Measurements from ENCODE around the gene ACOXL.

The ACOXL gene

DNA sequence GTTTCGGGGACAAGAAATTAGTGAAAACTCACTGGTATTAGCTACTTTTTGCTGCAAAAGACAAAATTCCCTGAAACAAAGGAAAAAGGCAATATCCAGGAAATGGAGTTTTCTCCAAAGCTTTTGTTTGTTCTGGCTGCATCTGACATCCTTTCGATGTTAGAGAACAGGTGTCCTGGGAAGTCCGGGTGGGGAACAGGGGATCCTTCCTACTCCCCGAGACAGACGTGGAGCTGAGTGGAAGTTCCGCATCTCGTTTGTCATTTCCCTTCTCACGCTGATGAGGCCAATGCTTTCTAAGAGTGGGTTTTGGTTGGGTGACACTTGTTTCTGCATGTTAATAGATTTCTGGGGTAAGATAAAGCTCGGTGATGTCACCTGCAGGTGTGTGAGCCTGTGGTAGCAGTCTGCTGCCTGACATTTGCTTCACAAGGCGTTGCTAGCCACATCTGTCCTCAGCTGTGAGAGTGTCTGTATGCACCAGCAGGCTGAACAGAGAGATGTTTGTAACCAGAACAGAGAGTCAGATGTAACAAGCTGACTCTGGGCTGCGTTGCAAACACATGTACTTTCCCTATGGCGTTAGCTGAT, 125.9 kb downstream of the ACOXL start:
- Histone ChIP-seq H2BK120ac (ENCODE audit: insufficient read depth, low read length, poor library complexity) (no peak overlapping the region), H3K36me3 (ENCODE audit: control insufficient read depth in 1 of 2, insufficient read depth in 2 of 2, low read length in 2 of 2) (no peaks in the 10 kb centered on the region), H3K4me3 (ENCODE audit: low read depth, low read length) (no peak overlapping the region), H3K4ac (ENCODE audit: low read depth, low read length) (no peak overlapping the region), H3K79me1 (ENCODE audit: low read length) (no peaks in the 10 kb centered on the region), H2BK5ac (ENCODE audit: low read depth, low read length, poor library complexity) (no peak overlapping the region), H3K23ac (ENCODE audit: low read length) (no peak overlapping the region), H4K12ac (ENCODE audit: low read depth, low read length) (no peak overlapping the region), H3K18ac (ENCODE audit: low read length) (no peak overlapping the region), H4K91ac (ENCODE audit: low read depth, low read length) (no peak overlapping the region), H3K4me1 (ENCODE audit: control insufficient read depth in 1 of 2, insufficient read depth in 2 of 2, low read length in 2 of 2) (no peaks in the 10 kb centered on the region), H3K4me2 (ENCODE audit: low read length) (no peak overlapping the region), H2AK5ac (ENCODE audit: low read length) (no peak overlapping the region), H2AFZ (ENCODE audit: insufficient read depth, low read length, poor library complexity) (no peak overlapping the region), H3K79me2 (ENCODE audit: control insufficient read depth, insufficient read depth, low read length, poor library complexity) (no peaks in the 10 kb centered on the region), H2BK12ac (ENCODE audit: low read length) (no peak overlapping the region), H3K27ac (ENCODE audit: low read depth, low read length) (no peak overlapping the region), H3K14ac (ENCODE audit: low read length) (no peak overlapping the region), H4K8ac (ENCODE audit: low read depth, low read length) (no peak overlapping the region), H3K9me3 (ENCODE audit: insufficient read depth, low read depth, low read length) (no peaks in the 10 kb centered on the region), H3K27me3 (ENCODE audit: insufficient read depth, low read length) (no peaks in the 10 kb centered on the region), H3K9ac (ENCODE audit: low read length) (no peak overlapping the region)
- DNase-seq: no peak
- WGBS (ENCODE audit: extremely low coverage, insufficient coverage, insufficient read length): no CpG with 5 or more reads among the region's 12 CpGs

- Histone ChIP-seq H2AFZ (ENCODE audit: insufficient read depth, low read length, poor library complexity) (no peak overlapping the region), H3K9me3 (ENCODE audit: insufficient read depth, low read depth, low read length) (no peaks in the 10 kb centered on the region), H3K4ac (ENCODE audit: low read depth, low read length) (no peak overlapping the region), H4K91ac (ENCODE audit: low read depth, low read length) (no peak overlapping the region), H4K12ac (ENCODE audit: low read depth, low read length) (no peak overlapping the region), H3K23ac (ENCODE audit: low read length) (no peak overlapping the region), H3K4me1 (ENCODE audit: control insufficient read depth in 1 of 2, insufficient read depth in 2 of 2, low read length in 2 of 2) (no peaks in the 10 kb centered on the region), H2BK5ac (ENCODE audit: low read depth, low read length, poor library complexity) (no peak overlapping the region), H2BK120ac (ENCODE audit: insufficient read depth, low read length, poor library complexity) (no peak overlapping the region), H3K27me3 (ENCODE audit: insufficient read depth, low read length) (no peaks in the 10 kb centered on the region), H3K27ac (ENCODE audit: low read depth, low read length) (no peak overlapping the region), H2BK12ac (ENCODE audit: low read length) (no peak overlapping the region), H2AK5ac (ENCODE audit: low read length) (no peak overlapping the region), H4K8ac (ENCODE audit: low read depth, low read length) (no peak overlapping the region), H3K4me3 (ENCODE audit: low read depth, low read length) (no peak overlapping the region), H3K79me1 (ENCODE audit: low read length) (no peaks in the 10 kb centered on the region), H3K4me2 (ENCODE audit: low read length) (no peak overlapping the region), H3K18ac (ENCODE audit: low read length) (no peak overlapping the region), H3K79me2 (ENCODE audit: control insufficient read depth, insufficient read depth, low read length, poor library complexity) (no peaks in the 10 kb centered on the region), H3K14ac (ENCODE audit: low read length) (no peak overlapping the region), H3K9ac (ENCODE audit: low read length) (no peak overlapping the region), H3K36me3 (ENCODE audit: control insufficient read depth in 1 of 2, insufficient read depth in 2 of 2, low read length in 2 of 2) (no peaks in the 10 kb centered on the region)
- no CpG with 5 or more reads among the region's 13 CpGs for WGBS (ENCODE audit: extremely low coverage, insufficient coverage, insufficient read length)
- no peak for DNase-seq
Observed at GRCh38 chr2:110858993-110859701, 126.8 kb downstream of the ACOXL start.

DNA sequence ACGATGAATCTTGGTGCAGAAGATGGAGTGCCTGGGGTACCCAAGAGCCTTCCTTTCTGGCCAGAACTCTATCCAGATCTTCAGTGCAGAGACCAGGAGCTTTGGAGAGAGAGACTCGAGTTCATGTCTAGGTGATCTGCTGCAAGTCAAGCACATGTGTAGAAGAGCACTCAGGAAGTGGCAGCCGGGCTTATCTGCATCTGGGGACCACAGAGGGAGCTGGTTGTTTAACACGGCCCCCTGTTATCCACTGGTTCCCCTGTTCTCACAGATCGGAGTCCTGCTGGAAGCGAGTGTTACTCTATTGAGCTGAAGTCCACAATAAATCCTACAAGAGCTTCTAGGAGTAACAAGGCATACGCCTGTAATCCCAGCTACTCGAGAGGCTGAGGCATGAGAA, 128.3 kb downstream of the ACOXL start:
- H3K27me3 ChIP-seq (ENCODE audit: insufficient read depth, low read length): no peaks in the 10 kb centered on the region
- no peak overlapping the region for H2BK5ac ChIP-seq (ENCODE audit: low read depth, low read length, poor library complexity)
- H2BK120ac ChIP-seq (ENCODE audit: insufficient read depth, low read length, poor library complexity): no peak overlapping the region
- no peak overlapping the region for H3K23ac ChIP-seq (ENCODE audit: low read length)
- no peak overlapping the region for H3K9ac ChIP-seq (ENCODE audit: low read length)
- H3K79me2 ChIP-seq (ENCODE audit: control insufficient read depth, insufficient read depth, low read length, poor library complexity): no peaks in the 10 kb centered on the region
- H4K91ac ChIP-seq (ENCODE audit: low read depth, low read length): no peak overlapping the region
- whole genome bisulfite sequencing (ENCODE audit: extremely low coverage, insufficient coverage, insufficient read length): no CpG with 5 or more reads among the region's 8 CpGs
- DNase-seq: no peak
- no peaks in the 10 kb centered on the region for H3K79me1 ChIP-seq (ENCODE audit: low read length)
- H2BK12ac ChIP-seq (ENCODE audit: low read length): no peak overlapping the region
- H3K14ac ChIP-seq (ENCODE audit: low read length): no peak overlapping the region
- no peak overlapping the region for H4K12ac ChIP-seq (ENCODE audit: low read depth, low read length)
- H3K4me3 ChIP-seq (ENCODE audit: low read depth, low read length): no peak overlapping the region
- H2AFZ ChIP-seq (ENCODE audit: insufficient read depth, low read length, poor library complexity): no peak overlapping the region
- H3K4me1 ChIP-seq (ENCODE audit: control insufficient read depth in 1 of 2, insufficient read depth in 2 of 2, low read length in 2 of 2): no peaks in the 10 kb centered on the region
- H3K18ac ChIP-seq (ENCODE audit: low read length): no peak overlapping the region
- no peak overlapping the region for H3K27ac ChIP-seq (ENCODE audit: low read depth, low read length)
- no peak overlapping the region for H2AK5ac ChIP-seq (ENCODE audit: low read length)
- no peak overlapping the region for H4K8ac ChIP-seq (ENCODE audit: low read depth, low read length)
- no peak overlapping the region for H3K4ac ChIP-seq (ENCODE audit: low read depth, low read length)
- no peaks in the 10 kb centered on the region for H3K9me3 ChIP-seq (ENCODE audit: insufficient read depth, low read depth, low read length)
- H3K36me3 ChIP-seq (ENCODE audit: control insufficient read depth in 1 of 2, insufficient read depth in 2 of 2, low read length in 2 of 2): no peaks in the 10 kb centered on the region
- no peak overlapping the region for H3K4me2 ChIP-seq (ENCODE audit: low read length)

GRCh38 chr2:110861616-110862260, 129.4 kb downstream of the ACOXL start:
- no peak overlapping the region for H2BK5ac ChIP-seq (ENCODE audit: low read depth, low read length, poor library complexity)
- no peak overlapping the region for H3K27ac ChIP-seq (ENCODE audit: low read depth, low read length)
- H2AFZ ChIP-seq (ENCODE audit: insufficient read depth, low read length, poor library complexity): no peak overlapping the region
- no peak overlapping the region for H3K14ac ChIP-seq (ENCODE audit: low read length)
- no peak for DNase-seq
- no peak overlapping the region for H2BK120ac ChIP-seq (ENCODE audit: insufficient read depth, low read length, poor library complexity)
- no peak overlapping the region for H2BK12ac ChIP-seq (ENCODE audit: low read length)
- H4K12ac ChIP-seq (ENCODE audit: low read depth, low read length): no peak overlapping the region
- no peaks in the 10 kb centered on the region for H3K36me3 ChIP-seq (ENCODE audit: control insufficient read depth in 1 of 2, insufficient read depth in 2 of 2, low read length in 2 of 2)
- H3K4me2 ChIP-seq (ENCODE audit: low read length): no peak overlapping the region
- no peak overlapping the region for H3K4me3 ChIP-seq (ENCODE audit: low read depth, low read length)
- whole genome bisulfite sequencing (ENCODE audit: extremely low coverage, insufficient coverage, insufficient read length): no CpG with 5 or more reads among the region's 17 CpGs
- H3K4ac ChIP-seq (ENCODE audit: low read depth, low read length): no peak overlapping the region
- H4K8ac ChIP-seq (ENCODE audit: low read depth, low read length): no peak overlapping the region
- no peak overlapping the region for H3K18ac ChIP-seq (ENCODE audit: low read length)
- no peaks in the 10 kb centered on the region for H3K4me1 ChIP-seq (ENCODE audit: control insufficient read depth in 1 of 2, insufficient read depth in 2 of 2, low read length in 2 of 2)
- H4K91ac ChIP-seq (ENCODE audit: low read depth, low read length): no peak overlapping the region
- no peak overlapping the region for H2AK5ac ChIP-seq (ENCODE audit: low read length)
- no peaks in the 10 kb centered on the region for H3K9me3 ChIP-seq (ENCODE audit: insufficient read depth, low read depth, low read length)
- H3K9ac ChIP-seq (ENCODE audit: low read length): no peak overlapping the region
- no peak overlapping the region for H3K23ac ChIP-seq (ENCODE audit: low read length)
- H3K27me3 ChIP-seq (ENCODE audit: insufficient read depth, low read length): no peaks in the 10 kb centered on the region
- no peaks in the 10 kb centered on the region for H3K79me1 ChIP-seq (ENCODE audit: low read length)
- H3K79me2 ChIP-seq (ENCODE audit: control insufficient read depth, insufficient read depth, low read length, poor library complexity): no peaks in the 10 kb centered on the region
